ENCODE data around the gene ZYX. TPM values are rescaled to one million over a fixed set of nuclear protein-coding genes. Genes with fewer than 3 reads are reported as not detected.
"Not testable (repeated sequence)": the region's sequence is repeated elsewhere in the genome, so short reads cannot be mapped to it uniquely, and the experiment has no call there.

Gene ZYX
- total RNA-seq, 4 donors from 2014 or later, result 111 to 389 (median 146) TPM

- no peak for TF ChIP-seq EP300 (IDR thresholded peaks at IDR 0.05)
- TF ChIP-seq CTCF (IDR thresholded peaks at IDR 0.05), result peak in 2 of 4 experiments; percentile 11 to 42
- no peak for TF ChIP-seq POLR2A (IDR thresholded peaks at IDR 0.05)
- no peak for TF ChIP-seq POLR2AphosphoS5 (IDR thresholded peaks at IDR 0.05)
- Histone ChIP-seq H3K36me3 (no peaks in the 10 kb centered on the region), H3K4me1 (peaks cover 0 to 29% (median 12%) of the 10 kb centered on the region in 3 donors), H3K27me3 (peaks cover 12% of the 10 kb centered on the region), H3K4me3 (peak within 1 kb of the TSS in 1 of 2 donors; percentile 19), H3K27ac (no peak within 1 kb of the TSS), H3K9me3 (no peaks in the 10 kb centered on the region)
- 19 to 22% methylated on average over 7 to 10 of the region's 39 CpGs for WGBS, 2 donors (ENCODE audit: low coverage in 1 of 2)
- ATAC-seq, result no peak
Observed at GRCh38 chr7:143408686-143409561, 27.8 kb downstream of the ZYX start, which contains the start of gene EPHA1. Gene EPHA1 (minus strand): TSS chr7:143408856. CDS start chr7:143408805, 51 bp downstream.

- peak; percentile 52 for ATAC-seq
Observed at GRCh38 chr7:143410521-143411004, 29.4 kb downstream of the ZYX start.

GRCh38 chr7:143411976-143412708, 31.0 kb downstream of the ZYX start:
- WGBS, 2 donors (ENCODE audit: low coverage in 1 of 2), result 56 to 88% methylated on average over 3 to 4 of the region's 5 CpGs
- TF ChIP-seq EP300 (IDR thresholded peaks at IDR 0.05) (no peak), CTCF (IDR thresholded peaks at IDR 0.05) (no peak), POLR2AphosphoS5 (IDR thresholded peaks at IDR 0.05) (no peak), POLR2A (IDR thresholded peaks at IDR 0.05) (no peak)
- no peak overlapping the region for H3K27ac ChIP-seq
- H3K9me3 ChIP-seq, result no peaks in the 10 kb centered on the region
- peaks cover 0 to 33% (median 12%) of the 10 kb centered on the region in 3 donors for H3K4me1 ChIP-seq
- ATAC-seq, result no peak
- H3K4me3 ChIP-seq, result no peak overlapping the region
- no peaks in the 10 kb centered on the region for H3K36me3 ChIP-seq
- peaks cover 12% of the 10 kb centered on the region for H3K27me3 ChIP-seq

More at GRCh38 chr7:143410521-143411004, 29.4 kb downstream of the ZYX start:
- Histone ChIP-seq H3K36me3 (no peaks in the 10 kb centered on the region), H3K4me1 (peaks cover 0 to 29% (median 12%) of the 10 kb centered on the region in 3 donors), H3K27ac (no peak overlapping the region), H3K27me3 (peaks cover 12% of the 10 kb centered on the region), H3K9me3 (no peaks in the 10 kb centered on the region), H3K4me3 (no peak overlapping the region)
- peak; percentile 5 for TF ChIP-seq POLR2AphosphoS5 (IDR thresholded peaks at IDR 0.05)
- TF ChIP-seq CTCF (IDR thresholded peaks at IDR 0.05), result no peak
- WGBS, 2 donors (ENCODE audit: low coverage in 1 of 2), result 24 to 27% methylated on average over 3 to 6 of the region's 6 CpGs

GRCh38 chr7:143413123-143413522, 32.0 kb downstream of the ZYX start:
- peaks cover 0 to 24% (median 6%) of the 10 kb centered on the region in 3 donors for H3K4me1 ChIP-seq
- H3K27ac ChIP-seq, result no peak overlapping the region
- H3K36me3 ChIP-seq, result no peaks in the 10 kb centered on the region
- H3K4me3 ChIP-seq, result no peak overlapping the region
- H3K9me3 ChIP-seq, result no peaks in the 10 kb centered on the region
- peaks cover 12% of the 10 kb centered on the region for H3K27me3 ChIP-seq
- no peak for ATAC-seq
- 89% methylated on average over 8 of the region's 8 CpGs for WGBS, 2 donors (ENCODE audit: low coverage in 1 of 2)
- TF ChIP-seq CTCF (IDR thresholded peaks at IDR 0.05), result no peak
- no peak for TF ChIP-seq POLR2AphosphoS5 (IDR thresholded peaks at IDR 0.05)
- TF ChIP-seq EP300 (IDR thresholded peaks at IDR 0.05), result no peak
- TF ChIP-seq POLR2A (IDR thresholded peaks at IDR 0.05), result no peak

GRCh38 chr7:143415209-143415608, 34.1 kb downstream of the ZYX start:
- not testable (repeated sequence) for ATAC-seq, H3K27ac ChIP-seq, H3K4me1 ChIP-seq, H3K36me3 ChIP-seq, H3K9me3 ChIP-seq, H3K27me3 ChIP-seq, H3K4me3 ChIP-seq
- WGBS, 2 donors (ENCODE audit: low coverage in 1 of 2), result 84 to 93% methylated on average over 7 of the region's 7 CpGs

Data from gastroesophageal sphincter (tissue), 4 donors.